Measurements from ENCODE around the gene NPHS1. TPM values are rescaled to one million over a fixed set of nuclear protein-coding genes. Genes with fewer than 3 reads are reported as not detected.

NPHS1 gene
- total RNA-seq, 1 experiment from 2014 or later, result not detected

DNA sequence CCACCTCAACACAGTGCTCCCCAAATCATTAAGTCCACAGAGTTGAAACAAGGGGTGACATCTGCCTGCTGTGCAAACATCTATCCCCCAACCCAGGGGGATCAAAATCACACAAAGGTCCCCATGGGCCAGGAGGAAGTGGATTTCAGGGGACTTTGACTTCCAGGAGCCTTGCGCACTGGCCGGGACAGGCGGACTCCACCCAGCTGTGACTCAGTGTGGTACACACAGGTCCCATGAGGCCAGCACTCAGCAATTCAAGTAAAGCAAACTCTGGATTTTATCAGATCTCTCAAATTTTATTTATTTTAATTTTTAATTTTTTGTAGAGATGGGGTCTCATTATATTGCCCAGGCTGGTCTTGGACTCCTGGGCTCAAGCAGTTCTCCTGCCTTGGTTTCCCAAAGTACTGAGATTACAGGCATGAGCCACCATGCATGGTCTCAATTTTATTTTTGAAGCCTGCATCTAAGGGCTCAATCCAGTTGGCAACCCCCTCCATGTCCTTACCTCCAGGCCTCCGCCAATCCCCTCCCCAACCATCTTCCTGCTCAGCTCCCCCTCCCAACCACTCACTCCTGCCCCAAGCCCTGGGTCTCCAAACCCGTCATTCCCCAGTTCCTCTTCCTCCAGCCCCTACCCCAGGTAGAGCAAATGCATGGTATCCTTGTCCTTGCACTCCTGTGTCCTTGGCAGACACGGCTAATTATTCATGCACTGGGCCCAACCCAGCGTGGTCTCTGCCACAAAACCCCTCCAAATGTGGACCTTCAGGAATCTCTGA lies 58.7 kb downstream of the NPHS1 start:
- Mint-ChIP-seq H3K9me3 (ENCODE audit: unreplicated experiment) (no peaks in the 10 kb centered on the region), H3K4me1 (ENCODE audit: low read depth, unreplicated experiment) (no peaks in the 10 kb centered on the region), H3K27me3 (ENCODE audit: insufficient read depth, unreplicated experiment) (peaks cover 9% of the 10 kb centered on the region), H3K4me3 (ENCODE audit: unreplicated experiment) (no peak overlapping the region), H3K36me3 (ENCODE audit: insufficient read depth, unreplicated experiment) (peaks cover 5% of the 10 kb centered on the region), H3K27ac (ENCODE audit: unreplicated experiment) (no peak overlapping the region)
- Histone ChIP-seq H3K4me1 (no peaks in the 10 kb centered on the region), H3K4me3 (ENCODE audit: low read depth, low read length) (no peak overlapping the region), H3K9me3 (no peaks in the 10 kb centered on the region), H3K27me3 (replicated peaks; ENCODE audit: control insufficient read depth, insufficient read depth, low read length) (no peaks in the 10 kb centered on the region), H3K36me3 (ENCODE audit: control insufficient read depth, insufficient read depth, low read length) (no peaks in the 10 kb centered on the region)
- TF ChIP-seq CTCF (IDR thresholded peaks at IDR 0.05; ENCODE audit: insufficient read depth in 1 of 2, low read depth in 1 of 2, low read length in 1 of 2, severe bottlenecking in 1 of 2, unreplicated experiment in 1 of 2), result no peak
- DNase-seq, result no peak
- ChIA-PET CTCF (interaction anchor here (1.0 kb wide), 1 partner anchor 137 kb away, joined by 3 read pairs; no protein-coding TSS in a partner anchor), POLR2A (no interaction called here)
- intact Hi-C loops (cut with micrococcal nuclease; ENCODE audit: unreplicated experiment), result no loop called here
- no TSS peak for BruUV-seq (replicated peaks)

- Histone ChIP-seq H3K9me3 (no peaks in the 10 kb centered on the region), H3K27me3 (replicated peaks; ENCODE audit: control insufficient read depth, insufficient read depth, low read length) (no peaks in the 10 kb centered on the region), H3K4me3 (ENCODE audit: low read depth, low read length) (no peak overlapping the region), H3K36me3 (ENCODE audit: control insufficient read depth, insufficient read depth, low read length) (no peaks in the 10 kb centered on the region), H3K4me1 (no peaks in the 10 kb centered on the region)
- H3K4me1 Mint-ChIP-seq (ENCODE audit: low read depth, unreplicated experiment), result no peaks in the 10 kb centered on the region
- TF ChIP-seq CTCF (IDR thresholded peaks at IDR 0.05; ENCODE audit: insufficient read depth in 1 of 2, low read depth in 1 of 2, low read length in 1 of 2, severe bottlenecking in 1 of 2, unreplicated experiment in 1 of 2), result no peak
- H3K4me3 Mint-ChIP-seq (ENCODE audit: unreplicated experiment), result no peak overlapping the region
- H3K27me3 Mint-ChIP-seq (ENCODE audit: insufficient read depth, unreplicated experiment), result peaks cover 9% of the 10 kb centered on the region
- ChIA-PET CTCF (no interaction called here), POLR2A (no interaction called here)
- H3K9me3 Mint-ChIP-seq (ENCODE audit: unreplicated experiment), result no peaks in the 10 kb centered on the region
- no TSS peak for BruUV-seq (replicated peaks)
- no peak for DNase-seq
- intact Hi-C loops (cut with micrococcal nuclease; ENCODE audit: unreplicated experiment), result no loop called here
- H3K36me3 Mint-ChIP-seq (ENCODE audit: insufficient read depth, unreplicated experiment), result peaks cover 5% of the 10 kb centered on the region
- no peak overlapping the region for H3K27ac Mint-ChIP-seq (ENCODE audit: unreplicated experiment)
These were observed 59.4 kb downstream of the NPHS1 start for GRCh38 chr19:35792888-35793287.

DNA sequence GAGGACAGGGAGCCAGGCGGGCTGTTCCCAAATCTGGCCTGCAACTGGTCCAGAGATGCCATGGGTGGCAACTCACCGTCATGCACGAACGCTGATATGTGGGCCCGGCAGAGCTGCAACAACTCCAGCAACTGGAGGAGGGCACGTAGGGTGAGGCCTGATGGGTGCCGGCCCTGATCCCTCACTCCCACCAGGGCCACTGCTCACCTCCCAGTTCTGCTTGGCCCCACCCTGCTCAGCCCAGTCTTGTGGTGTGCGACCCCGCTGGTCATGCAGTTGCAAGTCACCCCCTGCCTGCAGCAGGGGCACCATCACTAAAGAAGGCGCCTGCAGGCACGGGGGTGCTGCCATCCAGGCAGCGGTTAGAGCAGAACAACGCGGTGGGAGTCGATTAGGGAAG lies 60.0 kb downstream of the NPHS1 start:
- no TSS peak for BruUV-seq (replicated peaks)
- intact Hi-C loops (cut with micrococcal nuclease; ENCODE audit: unreplicated experiment), result no loop called here
- H3K27me3 Mint-ChIP-seq (ENCODE audit: insufficient read depth, unreplicated experiment), result peaks cover 9% of the 10 kb centered on the region
- H3K4me1 ChIP-seq, result no peaks in the 10 kb centered on the region
- no peak overlapping the region for H3K27ac Mint-ChIP-seq (ENCODE audit: unreplicated experiment)
- H3K9me3 Mint-ChIP-seq (ENCODE audit: unreplicated experiment), result no peaks in the 10 kb centered on the region
- H3K27me3 ChIP-seq (replicated peaks; ENCODE audit: control insufficient read depth, insufficient read depth, low read length), result no peaks in the 10 kb centered on the region
- H3K9me3 ChIP-seq, result no peaks in the 10 kb centered on the region
- peaks cover 5% of the 10 kb centered on the region for H3K36me3 Mint-ChIP-seq (ENCODE audit: insufficient read depth, unreplicated experiment)
- ChIA-PET POLR2A (no interaction called here), CTCF (no interaction called here)
- no peaks in the 10 kb centered on the region for H3K36me3 ChIP-seq (ENCODE audit: control insufficient read depth, insufficient read depth, low read length)
- H3K4me3 Mint-ChIP-seq (ENCODE audit: unreplicated experiment), result no peak overlapping the region
- no peak for DNase-seq
- TF ChIP-seq CTCF (IDR thresholded peaks at IDR 0.05; ENCODE audit: insufficient read depth in 1 of 2, low read depth in 1 of 2, low read length in 1 of 2, severe bottlenecking in 1 of 2, unreplicated experiment in 1 of 2), result no peak
- H3K4me1 Mint-ChIP-seq (ENCODE audit: low read depth, unreplicated experiment), result no peaks in the 10 kb centered on the region
- H3K4me3 ChIP-seq (ENCODE audit: low read depth, low read length), result no peak overlapping the region

Data from Caco-2 (cell line).